HEK293 (cell line): ENCODE data around the gene AFF1.

Experiments
- GFI1B ChIP-seq: fragments of 450-650 bp; formaldehyde crosslinking; IDR thresholded peaks from 2 replicates; pipeline ENCODE4 v1.5.1; 2016; ENCODE audit warnings: missing biosample characterization, missing genetic modification characterization
- KLF1 ChIP-seq: fragments of 450-650 bp; formaldehyde crosslinking; IDR thresholded peaks from 2 replicates; pipeline ENCODE4 v1.5.1; 2016; ENCODE audit warnings: missing biosample characterization, missing genetic modification characterization
- KLF8 ChIP-seq: fragments of 450-650 bp; formaldehyde crosslinking; IDR thresholded peaks from 2 replicates; pipeline ENCODE4 v1.5.1; 2016; ENCODE audit warnings: missing biosample characterization, missing genetic modification characterization
- MZF1 ChIP-seq: fragments of 450-650 bp; formaldehyde crosslinking; IDR thresholded peaks from 2 replicates; pipeline ENCODE4 v1.5.1; 2017; ENCODE audit warnings: missing biosample characterization, missing genetic modification characterization, borderline replicate concordance
- PRDM10 ChIP-seq: fragments of 450-650 bp; formaldehyde crosslinking; IDR thresholded peaks from 2 replicates; pipeline ENCODE4 v1.5.1; 2016; ENCODE audit warnings: missing biosample characterization, missing genetic modification characterization
- REPIN1 ChIP-seq: fragments of 450-650 bp; formaldehyde crosslinking; IDR thresholded peaks from 2 replicates; pipeline ENCODE4 v1.5.1; 2017; ENCODE audit warnings: missing biosample characterization, missing genetic modification characterization, low read depth
- SP2 ChIP-seq: fragments of 450-650 bp; formaldehyde crosslinking; IDR thresholded peaks from 2 replicates; pipeline ENCODE4 v1.5.1; 2016; ENCODE audit warnings: missing biosample characterization, missing genetic modification characterization
- TCF7L2 ChIP-seq: IDR thresholded peaks from 2 replicates; pipeline ENCODE4 v1.6.1; 2011; ENCODE audit warnings: low read depth, mild to moderate bottlenecking, inconsistent platforms, low read length, moderate library complexity, borderline replicate concordance
- TRIM28 ChIP-seq: IDR thresholded peaks from 2 replicates; pipeline ENCODE4 v1.6.1; 2011; ENCODE audit warnings: low read length, control low read depth, borderline replicate concordance
- WT1 ChIP-seq: fragments of 450-650 bp; formaldehyde crosslinking; IDR thresholded peaks from 2 replicates; pipeline ENCODE4 v1.5.1; 2016; ENCODE audit warnings: missing biosample characterization, missing genetic modification characterization
- YY1 ChIP-seq: fragments of 450-650 bp; formaldehyde crosslinking; IDR thresholded peaks from 2 replicates; pipeline ENCODE4 v1.5.1; 2018; ENCODE audit warnings: missing biosample characterization, missing genetic modification characterization
- YY2 ChIP-seq: fragments of 450-650 bp; formaldehyde crosslinking; IDR thresholded peaks from 2 replicates; pipeline ENCODE4 v1.5.1; 2016; ENCODE audit warnings: missing biosample characterization, missing genetic modification characterization
- ZBTB17 ChIP-seq: fragments of 450-650 bp; formaldehyde crosslinking; IDR thresholded peaks from 2 replicates; pipeline ENCODE4 v1.5.1; 2016; ENCODE audit warnings: missing biosample characterization, missing genetic modification characterization
- ZEB2 ChIP-seq: fragments of 450-650 bp; formaldehyde crosslinking; IDR thresholded peaks from 2 replicates; pipeline ENCODE4 v1.5.1; 2016; ENCODE audit warnings: missing biosample characterization, missing genetic modification characterization
- ZNF140 ChIP-seq: fragments of 450-650 bp; formaldehyde crosslinking; IDR thresholded peaks from 2 replicates; pipeline ENCODE4 v1.5.1; 2016; ENCODE audit warnings: missing biosample characterization, missing genetic modification characterization
- ZNF18 ChIP-seq: fragments of 450-650 bp; formaldehyde crosslinking; IDR thresholded peaks from 2 replicates; pipeline ENCODE4 v1.5.1; 2016; ENCODE audit warnings: missing biosample characterization, missing genetic modification characterization
- ZNF2 ChIP-seq: fragments of 450-650 bp; formaldehyde crosslinking; IDR thresholded peaks from 2 replicates; pipeline ENCODE4 v1.5.1; 2016; ENCODE audit warnings: missing biosample characterization, missing genetic modification characterization
- ZNF248 ChIP-seq: fragments of 450-650 bp; formaldehyde crosslinking; IDR thresholded peaks from 2 replicates; pipeline ENCODE4 v1.5.1; 2017; ENCODE audit warnings: missing biosample characterization, missing genetic modification characterization
- ZNF292 ChIP-seq: fragments of 450-650 bp; formaldehyde crosslinking; IDR thresholded peaks from 2 replicates; pipeline ENCODE4 v1.5.1; 2016; ENCODE audit warnings: low read depth, missing biosample characterization, missing genetic modification characterization, borderline replicate concordance
- ZNF354C ChIP-seq: fragments of 450-650 bp; formaldehyde crosslinking; IDR thresholded peaks from 2 replicates; pipeline ENCODE4 v1.5.1; 2016; ENCODE audit warnings: missing biosample characterization, missing genetic modification characterization, low read depth, borderline replicate concordance
- ZNF501 ChIP-seq: fragments of 450-650 bp; formaldehyde crosslinking; IDR thresholded peaks from 2 replicates; pipeline ENCODE4 v1.5.1; 2016; ENCODE audit warnings: missing biosample characterization, missing genetic modification characterization
- ZNF548 ChIP-seq: fragments of 450-650 bp; formaldehyde crosslinking; IDR thresholded peaks from 2 replicates; pipeline ENCODE4 v1.5.1; 2016; ENCODE audit warnings: missing biosample characterization, missing genetic modification characterization
- ZNF549 ChIP-seq: fragments of 450-650 bp; IDR thresholded peaks from 2 replicates; pipeline ENCODE4 v1.5.1; 2018; ENCODE audit warnings: missing biosample characterization, missing genetic modification characterization, mild to moderate bottlenecking, inconsistent platforms, moderate library complexity
- ZNF585B ChIP-seq: fragments of 450-650 bp; formaldehyde crosslinking; IDR thresholded peaks from 2 replicates; pipeline ENCODE4 v1.5.1; 2016; ENCODE audit warnings: missing biosample characterization, missing genetic modification characterization
- ZNF792 ChIP-seq: fragments of 450-650 bp; formaldehyde crosslinking; IDR thresholded peaks from 2 replicates; pipeline ENCODE4 v1.5.1; 2016; ENCODE audit warnings: missing biosample characterization, missing genetic modification characterization
- TF ChIP-seq, protein P1 (sequence below): fragments of 450-650 bp; formaldehyde crosslinking; IDR thresholded peaks from 2 replicates; pipeline ENCODE4 v1.5.1; 2016; ENCODE audit warnings: missing biosample characterization, missing genetic modification characterization
- TF ChIP-seq, protein P2 (sequence below): fragments of 450-650 bp; formaldehyde crosslinking; optimal IDR thresholded peaks from 2 replicates; pipeline ENCODE3; 2016; ENCODE audit warnings: missing biosample characterization, mild to moderate bottlenecking, missing genetic modification characterization
- TF ChIP-seq, protein P3 (sequence below): fragments of 450-650 bp; formaldehyde crosslinking; IDR thresholded peaks from 2 replicates; pipeline ENCODE4 v1.5.1; 2016; ENCODE audit warnings: missing biosample characterization, missing genetic modification characterization

AFF1 gene

GRCh38 chr4:87006676-87007527 is 72.1 kb downstream of the AFF1 start (continued):
- TF ChIP-seq ZNF248 (tag by site-specific recombination) (no peak), PRDM10 (tag by site-specific recombination) (peak; percentile 99), TCF7L2 (0 out of 2 replicates have a peak, but pooled peaks have one; percentile 33), TRIM28 (no peak), KLF1 (0 out of 2 replicates have a peak, but pooled peaks have one; percentile 9), ZNF292 (no peak), KLF8 (tag by site-specific recombination) (peak; percentile 48; the same call in 1 of the 2 replicates), YY2 (0 out of 2 replicates have a peak, but pooled peaks have one; percentile 20), MZF1 (0 out of 2 replicates have a peak, but pooled peaks have one; percentile 15), ZNF2 (tag by site-specific recombination) (peak; percentile 25), ZNF354C (tag by site-specific recombination) (no peak), ZNF140 (no peak), ZEB2 (tag by site-specific recombination) (peak; percentile 86), SP2 (tag by site-specific recombination) (peak; percentile 74), WT1 (peak; percentile 38; the same call in 1 of the 2 replicates), ZNF501 (peak; percentile 70; the same call in 1 of the 2 replicates), REPIN1 (tag by site-specific recombination) (no peak), ZNF549 (no peak), ZNF548 (no peak), ZNF585B (tag by site-specific recombination) (no peak), ZNF792 (no peak), YY1 (tag by site-specific recombination) (0 out of 2 replicates have a peak, but pooled peaks have one; percentile 33), ZBTB17 (peak; percentile 89), ZNF18 (tag by site-specific recombination) (no peak), GFI1B (tag by site-specific recombination) (no peak)
- TF ChIP-seq, protein P1, sequence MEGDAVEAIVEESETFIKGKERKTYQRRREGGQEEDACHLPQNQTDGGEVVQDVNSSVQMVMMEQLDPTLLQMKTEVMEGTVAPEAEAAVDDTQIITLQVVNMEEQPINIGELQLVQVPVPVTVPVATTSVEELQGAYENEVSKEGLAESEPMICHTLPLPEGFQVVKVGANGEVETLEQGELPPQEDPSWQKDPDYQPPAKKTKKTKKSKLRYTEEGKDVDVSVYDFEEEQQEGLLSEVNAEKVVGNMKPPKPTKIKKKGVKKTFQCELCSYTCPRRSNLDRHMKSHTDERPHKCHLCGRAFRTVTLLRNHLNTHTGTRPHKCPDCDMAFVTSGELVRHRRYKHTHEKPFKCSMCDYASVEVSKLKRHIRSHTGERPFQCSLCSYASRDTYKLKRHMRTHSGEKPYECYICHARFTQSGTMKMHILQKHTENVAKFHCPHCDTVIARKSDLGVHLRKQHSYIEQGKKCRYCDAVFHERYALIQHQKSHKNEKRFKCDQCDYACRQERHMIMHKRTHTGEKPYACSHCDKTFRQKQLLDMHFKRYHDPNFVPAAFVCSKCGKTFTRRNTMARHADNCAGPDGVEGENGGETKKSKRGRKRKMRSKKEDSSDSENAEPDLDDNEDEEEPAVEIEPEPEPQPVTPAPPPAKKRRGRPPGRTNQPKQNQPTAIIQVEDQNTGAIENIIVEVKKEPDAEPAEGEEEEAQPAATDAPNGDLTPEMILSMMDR (tag by site-specific recombination), result peak; percentile 46; the same call in 1 of the 2 replicates
- TF ChIP-seq, protein P2, sequence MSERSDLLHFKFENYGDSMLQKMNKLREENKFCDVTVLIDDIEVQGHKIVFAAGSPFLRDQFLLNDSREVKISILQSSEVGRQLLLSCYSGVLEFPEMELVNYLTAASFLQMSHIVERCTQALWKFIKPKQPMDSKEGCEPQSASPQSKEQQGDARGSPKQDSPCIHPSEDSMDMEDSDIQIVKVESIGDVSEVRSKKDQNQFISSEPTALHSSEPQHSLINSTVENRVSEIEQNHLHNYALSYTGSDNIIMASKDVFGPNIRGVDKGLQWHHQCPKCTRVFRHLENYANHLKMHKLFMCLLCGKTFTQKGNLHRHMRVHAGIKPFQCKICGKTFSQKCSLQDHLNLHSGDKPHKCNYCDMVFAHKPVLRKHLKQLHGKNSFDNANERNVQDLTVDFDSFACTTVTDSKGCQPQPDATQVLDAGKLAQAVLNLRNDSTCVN (tag by site-specific recombination), result peak; percentile 96
- TF ChIP-seq, protein P3, sequence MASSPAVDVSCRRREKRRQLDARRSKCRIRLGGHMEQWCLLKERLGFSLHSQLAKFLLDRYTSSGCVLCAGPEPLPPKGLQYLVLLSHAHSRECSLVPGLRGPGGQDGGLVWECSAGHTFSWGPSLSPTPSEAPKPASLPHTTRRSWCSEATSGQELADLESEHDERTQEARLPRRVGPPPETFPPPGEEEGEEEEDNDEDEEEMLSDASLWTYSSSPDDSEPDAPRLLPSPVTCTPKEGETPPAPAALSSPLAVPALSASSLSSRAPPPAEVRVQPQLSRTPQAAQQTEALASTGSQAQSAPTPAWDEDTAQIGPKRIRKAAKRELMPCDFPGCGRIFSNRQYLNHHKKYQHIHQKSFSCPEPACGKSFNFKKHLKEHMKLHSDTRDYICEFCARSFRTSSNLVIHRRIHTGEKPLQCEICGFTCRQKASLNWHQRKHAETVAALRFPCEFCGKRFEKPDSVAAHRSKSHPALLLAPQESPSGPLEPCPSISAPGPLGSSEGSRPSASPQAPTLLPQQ (tag by site-specific recombination), result peak; percentile 95
